TTC549 (cell line): Measurements from ENCODE around the gene SESN3.

Source experiments
- FAIRE-seq: peaks from 2 replicates; lab custom pipeline; 2012; peaks lifted over from hg19 to GRCh38; lab: Jason Lieb, UNC

The SESN3 gene

DNA sequence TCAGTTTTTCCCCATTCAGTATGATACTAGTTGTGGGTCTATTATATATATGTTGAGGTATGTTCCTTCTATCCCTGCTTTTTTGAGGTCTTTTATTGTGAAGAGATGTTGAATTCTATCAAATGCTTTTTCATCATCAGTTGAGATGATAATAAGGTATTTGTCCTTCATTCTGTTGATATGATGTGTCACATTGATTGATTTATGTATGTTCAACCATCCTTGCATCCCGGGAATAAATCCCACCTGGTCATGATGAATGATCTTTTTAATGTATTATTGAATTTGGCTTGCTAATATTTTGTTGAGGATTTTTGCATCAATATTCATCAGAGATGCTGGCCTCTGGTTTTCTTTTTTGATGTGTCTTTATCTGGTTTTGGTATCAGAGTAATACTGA, 115.4 kb downstream of the SESN3 start:
- FAIRE-seq: no peak
